Measurements from ENCODE around the gene NDST1.

The NDST1 gene

DNA sequence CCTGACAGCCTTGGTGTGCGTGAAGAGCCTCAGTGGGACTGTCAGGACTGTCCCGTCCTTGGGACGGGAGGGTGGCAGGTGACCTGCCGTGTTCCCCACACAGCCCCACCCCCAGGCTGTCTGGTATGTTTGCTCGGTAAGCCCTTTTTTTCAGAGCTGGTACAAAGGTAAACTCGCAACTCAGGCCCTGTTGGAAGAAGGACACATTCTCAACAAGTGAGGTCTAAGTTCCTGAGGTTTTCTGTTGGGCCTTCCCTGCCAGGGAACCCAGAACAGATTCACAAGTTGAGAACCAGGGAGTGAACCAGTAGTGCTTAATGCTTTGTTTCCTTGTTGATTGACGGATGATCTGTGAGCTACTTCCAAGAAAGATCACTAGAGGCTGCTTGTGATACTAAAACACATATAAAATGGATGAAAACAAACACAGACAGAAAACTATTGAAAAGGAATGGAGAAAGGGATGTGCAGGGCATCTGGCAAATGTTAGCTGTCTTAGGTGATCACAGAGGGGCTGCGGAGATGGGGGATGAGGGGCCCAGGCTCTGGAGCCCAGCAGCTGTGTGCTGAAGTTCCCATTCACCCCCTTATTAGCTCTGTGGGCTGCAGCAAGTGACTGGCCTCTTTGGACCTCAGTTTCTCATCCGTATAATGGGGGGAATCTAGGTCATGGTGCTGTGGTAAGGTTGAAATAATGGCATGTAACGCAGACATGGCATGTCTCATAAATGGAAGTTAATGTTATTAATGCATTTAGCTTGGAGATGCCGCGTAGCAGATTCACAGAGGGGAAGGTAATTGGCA is 2.7 kb downstream of the NDST1 start:
- TF ChIP-seq, protein P1, sequence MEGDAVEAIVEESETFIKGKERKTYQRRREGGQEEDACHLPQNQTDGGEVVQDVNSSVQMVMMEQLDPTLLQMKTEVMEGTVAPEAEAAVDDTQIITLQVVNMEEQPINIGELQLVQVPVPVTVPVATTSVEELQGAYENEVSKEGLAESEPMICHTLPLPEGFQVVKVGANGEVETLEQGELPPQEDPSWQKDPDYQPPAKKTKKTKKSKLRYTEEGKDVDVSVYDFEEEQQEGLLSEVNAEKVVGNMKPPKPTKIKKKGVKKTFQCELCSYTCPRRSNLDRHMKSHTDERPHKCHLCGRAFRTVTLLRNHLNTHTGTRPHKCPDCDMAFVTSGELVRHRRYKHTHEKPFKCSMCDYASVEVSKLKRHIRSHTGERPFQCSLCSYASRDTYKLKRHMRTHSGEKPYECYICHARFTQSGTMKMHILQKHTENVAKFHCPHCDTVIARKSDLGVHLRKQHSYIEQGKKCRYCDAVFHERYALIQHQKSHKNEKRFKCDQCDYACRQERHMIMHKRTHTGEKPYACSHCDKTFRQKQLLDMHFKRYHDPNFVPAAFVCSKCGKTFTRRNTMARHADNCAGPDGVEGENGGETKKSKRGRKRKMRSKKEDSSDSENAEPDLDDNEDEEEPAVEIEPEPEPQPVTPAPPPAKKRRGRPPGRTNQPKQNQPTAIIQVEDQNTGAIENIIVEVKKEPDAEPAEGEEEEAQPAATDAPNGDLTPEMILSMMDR (conservative IDR thresholded peaks at IDR 0.05; ENCODE audit: control insufficient read depth, insufficient read depth, low read depth, low read length): no peak
- DNase-seq (ENCODE audit: low read depth): peak; percentile 39
- H3K4me3 ChIP-seq (ENCODE audit: control insufficient read depth, low read depth, low read length): no peak overlapping the region

DNA sequence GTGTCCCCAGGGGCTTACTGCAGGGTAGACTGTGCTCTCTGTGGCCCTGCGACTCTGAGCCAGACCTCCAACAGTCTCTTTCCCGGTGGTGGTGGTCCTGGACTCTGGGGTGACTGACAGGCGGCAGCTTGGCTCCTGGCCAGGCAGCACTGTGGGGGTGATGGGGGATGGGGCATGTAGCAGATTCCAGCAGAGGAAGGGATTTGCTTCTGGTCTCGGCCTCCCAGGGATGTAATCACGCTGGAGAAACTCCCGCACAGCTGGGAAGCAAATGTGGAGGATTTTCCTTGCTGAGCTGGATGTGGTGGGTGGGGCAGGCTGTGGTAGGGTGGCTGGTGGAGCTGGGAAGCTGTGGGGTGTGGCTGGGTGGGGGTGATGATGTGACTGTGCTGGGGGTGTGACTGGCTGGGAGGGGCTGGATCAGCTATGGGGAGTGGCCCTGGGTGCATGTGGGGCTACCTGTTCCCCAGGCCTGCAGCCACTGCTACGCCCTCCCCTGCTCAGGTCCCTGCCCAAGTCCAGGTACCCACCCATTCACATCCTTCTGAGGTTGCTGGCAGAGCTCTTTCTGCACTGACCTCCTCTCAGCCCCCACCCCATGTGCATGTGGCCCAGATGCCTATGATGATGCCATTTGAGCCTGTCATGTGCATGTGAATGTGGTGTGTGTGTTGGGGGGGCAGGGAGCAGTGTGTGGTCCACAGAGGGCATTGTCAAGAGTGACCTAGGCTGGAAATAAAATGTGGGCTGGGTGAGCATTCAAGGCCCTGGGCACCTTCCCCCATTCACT is 3.8 kb downstream of the NDST1 start:
- no peak overlapping the region for H3K4me3 ChIP-seq (ENCODE audit: control insufficient read depth, low read depth, low read length)
- peak; percentile 91 for DNase-seq (ENCODE audit: low read depth)
- TF ChIP-seq, protein P1 (conservative IDR thresholded peaks at IDR 0.05; ENCODE audit: control insufficient read depth, insufficient read depth, low read depth, low read length): no peak

DNA sequence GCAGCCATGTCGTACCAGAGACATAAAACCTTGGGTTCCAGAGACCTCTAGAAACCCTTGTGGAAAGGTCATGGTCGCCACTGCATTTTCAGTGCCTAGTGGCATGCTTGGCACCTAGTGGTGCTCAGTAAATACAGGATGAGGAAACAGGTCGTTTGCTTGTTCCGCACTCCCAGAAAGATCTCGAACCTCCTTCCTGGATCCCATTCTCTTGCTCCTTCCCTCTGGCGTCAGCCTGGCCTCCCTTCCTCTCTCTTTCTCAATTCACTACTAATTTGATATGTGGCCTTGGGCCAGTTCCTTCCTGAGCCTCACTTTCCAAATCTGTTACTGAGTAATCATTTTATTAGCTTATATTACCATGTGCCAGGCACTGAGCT is 4.4 kb downstream of the NDST1 start:
- TF ChIP-seq, protein P1 (conservative IDR thresholded peaks at IDR 0.05; ENCODE audit: control insufficient read depth, insufficient read depth, low read depth, low read length): no peak
- no peak overlapping the region for H3K4me3 ChIP-seq (ENCODE audit: control insufficient read depth, low read depth, low read length)
- peak; percentile 83 for DNase-seq (ENCODE audit: low read depth)

- TF ChIP-seq, protein P1 (conservative IDR thresholded peaks at IDR 0.05; ENCODE audit: control insufficient read depth, insufficient read depth, low read depth, low read length): peak; percentile 13
- H3K4me3 ChIP-seq (ENCODE audit: control insufficient read depth, low read depth, low read length): no peak overlapping the region
- peak; percentile 26 for DNase-seq (ENCODE audit: low read depth)
These were observed 5.7 kb downstream of the NDST1 start for GRCh38 chr5:150513375-150514309.

GRCh38 chr5:150514708-150515211 is 6.8 kb downstream of the NDST1 start:
- no peak overlapping the region for H3K4me3 ChIP-seq (ENCODE audit: control insufficient read depth, low read depth, low read length)
- peak; percentile 62 for DNase-seq (ENCODE audit: low read depth)
- TF ChIP-seq, protein P1 (conservative IDR thresholded peaks at IDR 0.05; ENCODE audit: control insufficient read depth, insufficient read depth, low read depth, low read length): no peak

DNA sequence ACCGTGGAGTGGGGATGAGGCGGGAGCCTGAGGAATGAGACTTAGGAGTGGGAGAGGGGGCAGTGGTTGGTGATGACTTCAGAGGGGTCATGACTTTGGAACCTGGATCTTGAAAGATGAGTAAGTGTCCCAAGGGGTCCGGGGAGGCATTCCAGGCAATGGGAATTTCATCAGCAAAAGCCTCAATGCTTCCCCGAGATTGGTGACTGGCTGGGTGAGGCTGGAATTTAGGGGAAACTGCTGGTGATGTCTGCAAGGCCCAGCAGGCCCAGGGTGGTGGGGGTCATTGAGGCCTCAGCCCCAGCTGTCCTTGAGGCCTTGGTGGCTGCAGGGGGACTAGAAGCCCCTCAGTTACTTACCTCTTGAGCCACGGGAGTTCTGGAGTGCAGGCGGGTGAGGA is 7.5 kb downstream of the NDST1 start:
- TF ChIP-seq, protein P1 (conservative IDR thresholded peaks at IDR 0.05; ENCODE audit: control insufficient read depth, insufficient read depth, low read depth, low read length): no peak
- H3K4me3 ChIP-seq (ENCODE audit: control insufficient read depth, low read depth, low read length): no peak overlapping the region
- DNase-seq (ENCODE audit: low read depth): peak; percentile 95
